K562 treated with DMSO at 1 percent for 24 hours (cell line): ENCODE measurements around the gene NXPH2. TPM values are rescaled to one million over a fixed set of nuclear protein-coding genes. Genes with fewer than 3 reads are reported as not detected.

ENCODE experiments used
- total RNA-seq: library from RNA; unstranded; fragments of 300-600 nt; gene quantifications from 2 replicates; pipeline ENCODE4 v1.2.3, GENCODE V29; 2022; ENCODE audit warnings: low read depth; ENCODE audit not compliant: insufficient read depth

Gene NXPH2
- total RNA-seq, result not detected in 2 replicates

DNA sequence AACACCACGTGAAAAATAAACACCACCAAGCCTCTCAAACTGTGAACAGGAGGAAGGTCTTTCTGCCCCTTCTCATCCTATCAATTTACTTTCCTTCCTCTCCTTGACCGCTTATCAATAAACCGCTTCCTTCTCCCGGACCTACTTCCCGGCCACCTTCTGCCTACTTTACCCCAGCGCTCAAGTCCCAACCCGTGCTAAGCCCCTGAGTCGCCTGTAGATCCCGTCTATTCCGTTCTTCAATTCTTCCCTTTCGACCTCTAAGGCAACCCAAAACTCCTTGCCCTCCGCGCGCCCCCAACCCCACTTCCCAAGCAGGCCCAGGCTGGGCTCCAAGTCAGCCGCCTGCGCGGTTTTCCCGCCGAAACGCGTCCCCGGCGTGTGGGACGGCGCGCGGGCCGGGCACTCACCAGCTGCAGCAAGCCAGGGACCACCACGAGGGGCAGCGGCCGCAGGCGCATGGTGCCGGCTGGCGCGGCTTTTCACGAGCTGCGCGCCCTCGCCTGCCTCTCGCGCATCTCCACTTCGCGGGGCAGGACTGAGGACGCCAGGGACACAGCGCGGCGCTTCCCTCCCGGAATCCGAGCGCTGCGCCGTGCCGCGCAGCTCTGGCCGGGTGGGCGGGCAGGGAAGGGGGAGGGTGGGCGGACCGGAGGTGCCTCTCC lies at the start of gene NXPH2:
Gene NXPH2 (minus strand): TSS at position 610 of the 665 bp plus-strand sequence. CDS start 149 bp downstream, at position 461.

